Activated CD8-positive, alpha-beta memory T cell treated with anti-CD3 and anti-CD28 coated beads for 24 hours (primary cell): ENCODE measurements around the gene RSRP1.
A peak's percentile ranks its signal among the peaks of the same experiment; 100 is the strongest.

ENCODE experiments used
- DNase-seq: peaks from one replicate; pipeline ENCODE4 v3.0.0-alpha.2; 2020

The RSRP1 gene

DNA sequence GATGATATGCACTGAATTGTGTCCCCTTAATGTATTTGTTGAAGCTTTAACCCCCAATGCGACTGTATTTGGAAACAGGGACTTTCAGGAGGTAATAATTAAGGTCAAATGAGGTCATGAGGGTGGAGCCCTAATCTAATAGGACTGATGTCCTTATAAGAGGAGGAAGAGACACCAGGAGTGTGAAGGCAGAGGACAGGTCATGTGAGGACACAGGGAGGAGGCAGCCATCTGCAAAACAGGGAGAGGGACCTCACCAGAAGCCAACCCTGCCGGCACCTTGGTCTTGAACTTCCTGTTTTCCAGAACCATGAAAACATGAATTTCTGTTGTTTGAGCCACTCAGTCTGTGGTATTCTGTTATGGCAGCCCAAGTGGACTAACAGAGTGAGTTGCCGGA, 30.2 kb downstream of the RSRP1 start:
- no peak for DNase-seq

DNA sequence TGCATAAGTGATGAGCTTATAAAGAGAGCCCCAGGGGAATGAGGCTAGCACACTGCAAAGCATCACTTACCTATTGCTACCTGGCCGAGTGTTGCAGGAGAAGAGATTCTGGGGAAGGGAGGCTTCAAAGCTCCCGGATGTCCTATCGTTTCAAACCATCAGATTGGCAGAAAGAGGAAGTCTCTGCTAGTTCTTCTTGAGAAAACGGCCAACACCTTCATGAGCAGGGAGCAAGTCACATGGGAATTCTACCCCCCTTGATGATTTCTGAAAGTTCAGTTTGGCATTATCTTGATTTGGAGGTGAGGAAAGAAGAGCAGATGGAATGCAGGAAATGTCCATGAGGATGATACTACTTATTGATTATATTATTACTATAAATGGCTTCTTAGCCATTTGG, 31.1 kb downstream of the RSRP1 start:
- no peak for DNase-seq

DNA sequence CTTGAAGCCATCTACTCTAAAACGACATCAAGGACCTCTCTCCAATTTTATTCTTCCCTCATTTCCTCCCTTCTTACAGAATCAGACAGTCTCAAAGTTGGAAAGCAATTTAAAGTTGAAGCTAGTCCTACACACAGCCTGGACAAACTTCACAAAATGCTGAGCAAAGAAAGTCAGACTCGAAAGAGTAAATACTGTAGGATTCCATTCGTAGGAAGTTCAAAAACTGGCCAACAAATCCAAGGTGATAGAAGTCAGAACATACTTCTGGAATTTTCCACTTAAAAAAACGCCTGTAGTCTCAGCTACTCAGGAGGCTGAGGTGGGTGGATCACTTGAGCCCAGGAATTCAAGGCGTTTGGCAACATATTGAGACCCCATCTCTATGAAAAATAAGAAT, 34.5 kb downstream of the RSRP1 start:
- DNase-seq, result no peak

DNA sequence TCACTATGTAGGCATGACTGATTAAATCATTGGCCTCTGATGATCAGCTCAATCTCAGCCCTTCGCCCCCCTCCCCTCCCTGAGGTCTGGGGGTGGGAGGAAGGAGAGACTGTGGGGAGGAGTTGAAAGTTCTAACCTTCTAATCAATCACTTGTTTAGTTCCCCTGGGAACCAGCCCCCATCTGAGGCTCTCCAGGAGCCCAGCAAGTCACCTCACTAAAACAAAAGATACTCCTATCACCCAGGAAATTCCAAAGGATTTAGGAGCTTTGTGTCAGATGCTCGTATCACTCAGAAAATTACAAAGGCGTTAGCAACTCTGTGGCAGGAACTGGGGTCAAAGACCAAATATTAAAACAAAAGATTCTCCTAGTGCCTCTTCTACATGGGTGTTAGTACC, 36.5 kb downstream of the RSRP1 start:
- no peak for DNase-seq

DNA sequence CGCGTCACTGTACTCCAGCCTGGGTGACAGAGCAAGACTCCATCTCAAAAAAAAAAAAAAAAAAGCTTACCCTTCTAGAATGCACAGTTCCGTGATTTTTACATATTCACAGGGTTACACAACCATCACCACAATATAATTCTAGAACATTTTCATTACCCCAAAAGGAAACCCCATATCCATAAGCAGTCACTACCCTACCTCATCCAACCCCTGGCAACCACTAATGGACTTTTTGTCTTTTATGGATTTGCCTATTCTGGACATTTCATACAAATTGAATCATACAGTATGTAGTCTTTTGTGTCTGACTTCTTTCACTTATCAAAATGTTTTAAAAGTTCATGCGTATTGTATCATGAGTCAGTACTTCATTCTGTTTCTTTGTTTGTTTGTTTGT, 37.7 kb downstream of the RSRP1 start:
- no peak for DNase-seq

DNA sequence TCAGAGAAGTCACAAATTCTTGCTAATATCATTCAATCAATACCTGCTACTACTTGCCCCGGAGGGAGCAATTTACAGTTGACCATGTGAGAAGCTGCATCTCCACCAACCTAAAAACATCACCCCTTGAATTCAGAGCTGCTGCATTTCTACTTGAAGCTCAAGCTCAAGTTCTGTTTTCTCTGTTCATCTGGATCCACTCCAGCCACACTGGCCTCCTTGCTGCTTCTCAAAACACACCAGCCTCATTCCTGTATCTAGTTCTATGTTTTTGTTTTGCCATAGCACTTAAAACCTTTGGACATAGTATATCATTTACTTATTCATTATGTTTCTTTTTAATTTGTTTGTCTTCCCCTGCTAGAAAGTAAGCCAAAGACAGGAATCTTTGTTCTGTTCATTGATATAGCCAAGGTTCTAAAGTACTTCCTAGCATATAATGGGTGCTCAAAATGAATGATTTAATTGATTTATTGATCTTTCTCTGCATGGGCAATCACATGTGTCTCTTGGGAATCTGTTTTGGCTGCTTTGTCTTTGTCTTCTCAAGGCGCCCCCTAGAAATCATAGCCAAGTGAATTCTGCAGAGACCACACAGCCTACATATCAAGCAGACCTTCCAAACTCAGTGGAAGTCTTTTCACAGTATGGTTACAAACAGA, 38.6 kb downstream of the RSRP1 start:
- no peak for DNase-seq

DNA sequence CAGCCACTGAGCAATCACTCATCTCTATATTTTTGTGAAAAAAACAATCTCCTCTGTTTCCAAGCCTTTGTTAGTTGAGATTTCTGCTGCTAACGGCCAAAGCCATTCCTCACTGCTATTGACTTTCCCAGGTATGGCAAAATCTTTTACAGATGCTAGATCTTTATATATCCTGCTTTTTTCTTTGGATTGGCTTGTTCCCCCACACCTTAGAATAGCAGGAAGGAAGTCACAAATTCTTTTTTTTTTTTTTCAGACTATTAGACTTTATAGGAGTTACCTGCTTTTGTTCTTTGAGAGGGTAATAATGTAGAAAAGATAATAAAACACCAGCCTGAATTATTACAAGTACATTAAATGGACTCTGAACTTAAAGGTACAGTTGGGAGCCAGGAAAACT, 39.2 kb downstream of the RSRP1 start:
- DNase-seq, result no peak

DNA sequence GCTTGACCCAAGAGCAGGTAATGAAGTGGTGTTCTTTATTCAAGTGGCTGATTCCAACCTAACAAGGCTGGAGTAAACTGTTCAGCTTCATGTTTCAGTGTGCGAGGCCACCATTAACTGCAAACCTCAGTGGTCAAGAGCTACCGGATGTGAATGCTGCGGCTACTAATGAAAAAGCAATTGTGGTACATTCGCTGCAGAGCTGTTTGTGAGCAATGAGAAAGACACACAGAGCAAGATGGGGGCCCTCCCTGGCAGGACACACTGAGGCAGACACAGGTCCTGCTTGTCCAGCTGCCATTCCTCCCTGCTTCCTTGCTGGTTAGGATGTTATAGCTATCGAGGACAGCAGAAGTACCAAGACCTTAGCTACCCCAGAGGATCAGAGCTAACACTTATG, 41.1 kb downstream of the RSRP1 start:
- no peak for DNase-seq

DNA sequence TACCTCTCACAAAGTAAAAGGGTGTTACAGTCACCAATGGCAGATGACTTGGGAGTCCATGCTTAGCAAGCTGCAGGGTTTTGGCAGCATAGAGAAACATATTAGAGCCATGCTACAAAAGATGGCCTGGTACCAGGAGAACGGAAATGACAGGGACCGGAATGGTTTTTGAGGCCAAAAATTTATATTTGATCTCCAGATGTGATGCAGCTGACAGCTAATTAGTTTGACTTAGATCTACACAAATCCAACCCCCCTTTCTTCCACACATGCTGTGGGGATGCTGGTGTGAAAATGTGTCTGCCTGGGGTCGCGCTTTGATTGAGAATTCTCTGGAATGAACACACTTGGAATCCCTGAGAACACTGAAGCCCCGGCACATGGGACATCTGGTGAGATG, 41.5 kb downstream of the RSRP1 start:
- DNase-seq, result no peak

DNA sequence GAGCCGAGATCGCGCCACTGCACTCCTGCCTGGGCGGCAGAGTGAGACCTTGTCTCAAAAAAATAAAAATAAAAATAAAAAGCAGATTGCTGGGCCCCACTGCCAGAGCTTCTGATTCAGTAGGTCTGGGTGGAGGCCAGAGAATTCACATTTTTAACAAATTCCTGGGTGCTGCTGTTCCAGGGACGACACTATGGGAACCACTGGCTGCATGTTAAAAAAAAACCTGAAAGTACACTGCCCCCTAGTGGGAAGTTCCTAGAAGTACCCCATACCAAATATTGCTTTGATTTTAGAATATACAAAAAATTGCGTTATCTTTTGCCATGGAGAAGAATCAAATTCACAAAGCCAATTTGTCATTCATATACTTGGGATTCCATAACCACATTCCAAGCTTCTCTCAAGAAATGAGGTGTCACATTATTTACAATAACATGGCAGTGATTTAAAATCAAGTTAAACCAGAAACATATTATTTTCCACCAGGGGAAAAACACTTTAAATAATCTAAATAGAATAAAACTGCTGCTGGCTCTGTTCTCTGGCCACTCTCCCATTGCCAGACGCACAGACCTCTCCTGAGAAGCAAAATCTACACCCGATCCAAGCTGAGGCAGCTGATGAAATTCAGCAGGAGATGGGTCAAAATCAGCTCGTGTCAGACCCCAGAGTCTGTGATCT, 42.3 kb downstream of the RSRP1 start:
- DNase-seq, result peak; percentile 60

DNA sequence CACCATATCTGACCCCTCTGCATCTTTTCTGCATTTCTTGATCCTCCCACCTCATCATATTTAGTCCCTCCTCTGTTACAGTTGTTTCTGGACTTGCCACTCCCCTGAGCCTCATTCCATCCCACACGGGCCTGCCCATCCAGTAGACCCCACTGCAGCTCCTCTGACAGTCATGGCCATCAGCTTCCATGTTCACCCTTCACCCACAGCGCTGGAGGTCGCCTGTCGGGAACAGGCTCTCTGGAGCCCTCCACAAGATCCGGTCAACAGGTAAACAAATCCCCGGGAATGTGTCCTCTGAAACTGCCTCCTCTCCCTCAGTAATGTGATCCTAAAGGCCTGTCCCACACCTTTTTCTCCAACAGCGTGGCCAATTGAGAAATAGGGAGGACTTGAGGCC, 46.2 kb downstream of the RSRP1 start:
- DNase-seq, result no peak

DNA sequence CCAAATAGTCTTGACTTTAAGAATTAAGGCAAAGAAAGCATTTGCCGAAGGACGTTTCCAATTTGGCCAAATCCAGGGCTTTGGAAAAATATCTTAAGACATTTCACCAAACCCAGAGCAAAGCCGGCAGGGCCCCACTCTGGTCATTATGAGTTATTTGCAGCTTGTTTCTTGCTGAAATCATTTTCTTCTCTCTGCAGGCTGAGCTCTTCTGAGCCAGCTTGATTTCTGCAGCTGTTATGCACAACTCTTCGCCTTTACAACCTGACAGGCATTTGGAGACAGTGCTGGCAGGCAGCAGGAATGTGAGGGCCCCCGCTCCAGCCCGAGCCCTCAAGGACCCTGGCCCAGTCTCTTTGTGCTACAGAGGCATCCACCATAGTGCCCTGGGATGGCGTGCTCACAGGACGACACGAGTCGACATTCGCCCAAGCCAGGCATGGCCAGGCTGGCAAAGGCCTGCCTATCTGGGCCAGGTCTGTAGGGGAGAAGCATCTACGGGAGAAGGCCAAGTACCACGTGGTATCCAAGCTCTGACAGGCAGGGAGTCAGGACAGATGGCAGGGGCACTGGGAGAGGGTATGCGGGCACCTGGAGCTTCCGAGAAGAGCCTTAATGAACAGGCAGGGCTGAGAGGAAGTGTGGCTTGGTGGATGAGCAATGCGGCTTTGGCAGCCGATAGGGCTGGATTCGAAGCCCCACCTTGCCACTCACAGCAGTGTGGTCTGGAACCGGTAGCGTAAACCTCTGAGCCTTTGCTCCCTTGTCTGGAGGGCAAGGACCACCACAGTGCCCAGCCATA, 47.2 kb downstream of the RSRP1 start:
- no peak for DNase-seq

DNA sequence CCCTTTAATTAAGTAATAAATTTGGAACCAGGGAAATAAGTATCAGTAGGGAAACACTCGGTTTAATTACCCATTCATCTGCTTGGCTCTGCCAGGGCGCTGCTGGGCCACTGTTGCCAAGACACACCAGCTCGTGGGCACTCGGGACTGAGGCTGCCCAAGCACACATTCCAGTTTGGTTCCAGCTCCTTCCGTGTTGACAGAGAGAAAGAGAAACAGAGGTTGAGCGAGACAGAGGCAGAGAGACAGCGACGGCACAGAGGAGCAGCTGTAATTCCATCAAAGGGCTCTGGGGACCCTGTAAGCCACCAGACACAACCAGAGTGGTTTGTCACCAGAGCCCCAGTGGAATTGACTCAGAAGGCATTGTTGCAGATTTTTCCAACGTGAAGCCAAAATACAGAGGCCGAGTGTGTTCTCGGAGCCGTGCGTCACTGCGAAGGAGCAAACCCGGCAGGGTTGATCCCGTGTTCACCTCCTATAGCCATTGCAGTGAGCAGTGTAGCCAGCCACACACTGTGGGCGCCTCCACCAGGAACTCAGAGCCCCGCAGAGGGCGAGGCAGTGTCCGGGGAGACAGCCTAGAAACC, 48.5 kb downstream of the RSRP1 start:
- peak; percentile 62 for DNase-seq

DNA sequence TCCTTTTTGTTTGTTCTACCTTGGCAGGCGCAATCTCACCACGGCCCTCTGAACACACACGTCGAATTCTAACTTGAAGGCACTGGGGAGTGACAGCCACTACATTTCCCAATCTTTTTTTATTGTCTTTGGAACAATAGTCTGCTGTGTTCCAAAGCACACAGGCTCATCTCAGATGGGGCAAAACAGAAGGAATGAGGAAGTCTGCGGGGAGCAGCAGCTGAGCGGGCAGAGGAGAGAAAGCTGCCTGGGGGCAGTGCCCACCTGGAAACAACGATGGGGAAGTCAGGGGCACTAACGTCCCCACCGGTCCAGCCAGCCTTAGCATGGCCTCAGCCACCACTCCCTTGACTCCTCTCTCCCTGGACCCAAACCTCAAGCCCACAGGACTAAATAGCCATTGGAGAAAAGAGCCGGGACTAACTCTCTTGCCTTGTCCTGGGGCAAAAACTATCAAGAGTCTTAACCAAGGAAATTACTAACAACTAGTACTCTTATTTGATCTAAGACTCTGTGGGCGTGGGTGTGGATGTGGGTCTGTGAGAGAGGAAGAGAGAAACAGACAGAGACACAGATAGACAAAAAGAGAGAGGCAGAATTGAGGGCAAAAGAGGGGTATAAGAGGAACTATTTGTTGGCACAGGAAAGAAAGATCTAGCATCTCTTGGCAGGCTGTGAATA, 49.1 kb downstream of the RSRP1 start:
- no peak for DNase-seq

DNA sequence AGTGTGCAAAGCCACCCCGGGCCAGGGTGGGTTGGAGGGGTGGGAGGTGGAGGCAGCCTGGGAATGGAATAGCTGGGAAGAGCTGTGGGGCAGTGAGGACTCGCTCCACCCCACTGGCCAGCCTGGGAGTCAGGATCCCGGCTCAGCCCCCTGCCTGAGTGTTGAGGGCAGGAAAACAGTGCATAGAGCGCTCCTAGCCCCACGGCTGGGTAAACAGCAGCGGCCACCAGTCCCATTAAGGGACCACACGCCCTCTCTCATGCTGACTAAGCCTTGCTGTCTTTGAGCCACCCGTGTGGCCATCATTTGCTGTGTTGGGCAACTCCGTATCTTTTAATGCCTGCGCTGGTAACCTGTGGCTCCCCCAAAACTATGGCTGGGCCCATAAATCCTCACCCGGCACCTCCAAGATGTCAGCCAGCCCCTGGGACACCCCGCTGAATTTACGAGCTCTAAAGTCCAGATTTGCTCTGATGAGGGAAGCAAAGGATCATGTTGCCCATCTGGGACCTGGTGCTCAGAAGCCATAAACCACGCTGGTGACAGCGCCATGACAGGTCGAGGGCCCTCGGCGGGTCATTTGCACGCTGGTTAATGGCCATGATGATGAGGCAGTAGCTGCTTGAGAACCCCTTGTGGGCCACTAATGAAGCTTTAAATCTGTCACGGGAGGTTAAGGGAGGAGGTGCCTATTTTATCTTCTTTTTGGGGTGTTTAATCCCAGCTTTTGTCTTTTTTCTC, 49.8 kb downstream of the RSRP1 start:
- no peak for DNase-seq

DNA sequence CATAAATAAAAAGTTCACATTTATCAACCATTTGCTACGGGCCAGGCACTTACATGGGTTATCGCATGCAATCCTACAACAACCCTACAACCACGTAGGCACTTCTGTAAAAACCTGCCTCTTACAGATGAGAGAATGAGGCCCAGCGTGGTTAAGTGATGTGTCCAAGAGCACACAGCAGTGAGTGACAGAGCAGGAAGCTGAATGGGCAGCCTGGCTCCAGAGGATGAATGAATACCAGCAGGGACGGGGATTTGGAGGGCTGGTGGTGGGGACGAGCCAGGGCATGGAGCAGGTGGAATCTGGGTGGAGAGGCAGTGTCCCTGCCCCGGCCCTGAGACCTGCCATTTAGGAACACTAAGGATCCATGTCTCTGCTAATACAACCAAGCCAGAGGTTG, 50.4 kb downstream of the RSRP1 start:
- DNase-seq, result no peak

DNA sequence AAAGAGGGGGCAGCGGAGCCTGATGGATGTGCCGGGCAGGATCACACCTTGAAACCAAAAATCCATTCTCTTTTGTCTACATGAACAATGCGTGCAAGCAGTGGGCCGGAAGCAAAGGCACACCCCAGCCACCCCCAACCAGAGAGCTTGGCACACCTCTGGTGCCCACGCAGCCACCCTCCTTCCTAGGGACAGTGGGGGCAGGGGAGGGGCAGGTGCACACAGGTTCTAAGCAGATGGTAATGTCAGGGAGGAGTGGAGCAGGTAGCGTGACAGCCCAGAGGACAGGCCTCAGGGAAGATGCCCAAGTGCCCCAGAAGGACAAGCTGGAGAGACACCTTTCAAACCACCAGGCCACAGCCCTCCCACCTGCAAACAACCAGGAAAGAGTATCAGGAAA, 51.4 kb downstream of the RSRP1 start:
- DNase-seq, result no peak

DNA sequence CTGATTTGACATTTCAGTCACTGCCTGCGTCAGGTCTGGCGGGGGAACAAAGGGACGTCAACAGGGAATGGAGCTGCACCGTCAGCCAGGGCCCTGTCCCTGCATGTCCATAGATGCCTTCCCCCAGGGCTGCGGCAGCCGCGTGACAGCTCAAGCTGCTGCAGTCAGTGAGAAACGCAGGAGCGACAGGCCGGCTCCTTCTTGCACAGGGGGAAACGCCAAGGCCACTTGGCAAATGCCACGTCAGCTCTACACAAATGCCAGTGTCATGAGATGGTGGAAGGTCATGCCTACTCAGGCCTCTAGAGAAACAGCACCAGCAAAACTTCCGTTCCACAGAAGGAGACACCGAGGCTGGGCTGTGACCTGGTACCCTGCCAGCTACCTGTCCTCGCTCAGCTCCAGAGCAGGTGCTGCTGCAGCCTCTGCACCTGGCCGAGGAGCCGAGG, 52.7 kb downstream of the RSRP1 start:
- DNase-seq, result no peak

DNA sequence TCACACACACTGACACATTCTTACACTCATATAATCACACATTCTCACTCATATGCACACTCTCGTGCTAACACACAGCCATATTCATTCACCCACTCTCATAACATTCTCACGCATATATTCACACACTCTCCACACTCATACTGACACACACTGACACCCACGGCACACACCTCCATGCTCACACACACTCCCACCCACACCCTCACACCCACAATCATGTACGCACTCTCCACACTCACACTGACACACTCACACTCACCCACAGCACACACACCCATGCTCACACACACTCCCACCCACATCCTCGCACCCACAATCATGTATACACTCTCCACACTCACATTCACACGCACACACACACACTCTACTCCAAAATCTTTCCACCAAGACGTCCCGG, 53.2 kb downstream of the RSRP1 start:
- DNase-seq, result no peak

DNA sequence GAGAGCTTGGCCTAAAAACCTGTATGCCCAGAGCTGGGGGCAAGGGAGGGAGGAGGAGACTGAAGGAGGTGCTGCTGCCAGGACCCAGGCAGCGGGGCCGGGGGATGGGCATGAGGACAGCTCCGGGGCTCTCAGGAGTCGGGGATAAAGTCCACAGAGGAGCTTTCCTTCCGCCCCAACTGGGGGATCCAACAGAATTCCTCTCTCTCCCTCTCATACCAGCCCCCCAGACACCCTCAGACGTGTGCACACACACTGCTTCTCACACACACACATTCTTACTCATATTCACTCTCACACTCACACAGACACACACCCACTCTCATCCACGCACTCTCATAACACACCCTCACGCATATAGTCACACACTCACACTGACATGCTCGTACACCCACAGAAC, 54.0 kb downstream of the RSRP1 start:
- DNase-seq, result no peak
